GM19468 (cell line): ENCODE data around the gene ACIN1.
"Not testable (repeated sequence)": the region's sequence is repeated elsewhere in the genome, so short reads cannot be mapped to it uniquely, and the experiment has no call there.

Source experiments
- ATAC-seq: cut with Tn5 transposase; IDR thresholded peaks from one replicate; pipeline ENCODE4 v1.9.1; 2021; ENCODE audit warnings: mild to moderate bottlenecking, moderate library complexity, moderate number of reproducible peaks; ENCODE audit not compliant: unreplicated experiment; ENCODE audit errors: extremely low read depth

Gene ACIN1

DNA sequence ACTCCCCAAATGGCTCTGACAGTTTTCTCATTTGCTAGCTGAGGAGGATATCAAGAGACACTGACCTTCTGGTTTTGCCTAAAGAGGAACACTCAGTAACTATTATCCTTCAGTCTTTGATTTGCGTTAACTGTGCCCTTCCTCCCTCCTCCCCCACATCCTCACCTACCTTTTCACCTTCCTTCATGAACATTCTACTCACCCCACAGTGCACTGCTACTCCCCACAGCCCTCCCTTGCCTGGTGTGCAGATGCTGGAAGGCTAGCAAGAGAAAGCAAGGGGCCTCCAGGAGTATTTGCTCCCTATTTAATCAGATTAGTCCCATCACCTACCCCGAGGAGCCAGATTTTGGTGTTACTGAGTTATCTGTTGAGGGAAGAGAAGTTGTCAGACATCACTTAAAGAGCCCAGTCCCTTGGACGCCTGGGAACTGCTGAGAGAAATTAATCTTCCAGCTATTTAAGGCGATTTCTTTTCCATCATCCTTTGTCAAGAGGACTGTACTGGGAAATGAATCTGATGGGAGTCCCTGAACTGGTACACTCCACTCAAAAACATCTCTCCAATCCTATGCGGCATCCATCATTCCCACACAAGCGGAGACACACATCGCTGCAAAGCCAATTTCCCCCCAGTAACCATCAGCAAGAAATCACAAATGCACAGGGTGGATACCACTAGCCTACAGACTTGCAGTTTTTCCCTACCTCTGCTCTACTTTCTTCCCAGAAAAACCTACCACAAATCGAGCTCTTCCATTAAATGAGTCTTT, 71.7 kb downstream of the ACIN1 start:
- ATAC-seq: no peak

DNA sequence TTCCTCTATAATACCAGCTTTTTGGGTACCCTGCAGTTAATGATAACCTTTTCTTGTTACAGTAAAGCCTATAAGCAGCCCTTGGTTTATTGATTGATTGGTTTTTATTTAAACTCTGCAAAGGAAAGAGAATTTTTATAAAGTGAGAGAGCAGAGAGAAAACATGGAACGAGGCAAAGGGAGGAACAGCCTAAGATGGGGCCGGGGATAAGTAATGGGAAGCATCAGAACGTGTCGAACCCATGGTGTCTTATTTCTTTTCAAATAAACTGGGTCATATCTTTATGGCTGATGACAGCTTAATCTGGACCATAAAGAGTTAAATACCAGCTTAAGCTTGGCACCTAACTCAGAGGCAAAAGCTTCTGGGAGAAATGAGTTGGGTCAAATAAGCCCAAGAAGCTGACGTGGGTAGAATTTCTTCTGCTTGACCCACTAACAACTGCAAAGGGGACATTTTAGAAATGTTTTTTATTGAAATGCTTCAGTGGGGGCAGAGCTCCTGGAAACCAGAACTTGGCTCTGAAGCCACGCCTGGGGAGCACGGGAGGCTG, 73.0 kb downstream of the ACIN1 start:
- no peak for ATAC-seq

DNA sequence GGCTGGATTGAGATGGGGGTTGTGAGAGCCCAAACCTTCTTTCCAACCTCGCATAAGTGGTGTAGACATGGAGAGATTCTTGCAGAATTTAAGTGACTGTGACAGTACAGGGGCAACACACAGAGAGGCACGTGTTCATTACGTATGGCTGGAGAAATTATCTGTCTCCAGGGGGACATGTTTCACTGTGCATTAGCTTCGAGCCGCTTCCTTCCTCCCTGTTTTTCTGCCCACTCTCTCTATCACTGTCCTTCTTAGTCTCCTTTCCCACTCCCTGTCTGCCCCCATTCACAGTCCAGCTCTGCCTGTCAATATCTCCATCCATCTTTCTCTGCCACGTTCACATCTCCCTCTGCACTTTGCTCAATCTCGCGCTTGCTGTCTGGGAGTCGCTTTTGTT, 73.5 kb downstream of the ACIN1 start:
- no peak for ATAC-seq

DNA sequence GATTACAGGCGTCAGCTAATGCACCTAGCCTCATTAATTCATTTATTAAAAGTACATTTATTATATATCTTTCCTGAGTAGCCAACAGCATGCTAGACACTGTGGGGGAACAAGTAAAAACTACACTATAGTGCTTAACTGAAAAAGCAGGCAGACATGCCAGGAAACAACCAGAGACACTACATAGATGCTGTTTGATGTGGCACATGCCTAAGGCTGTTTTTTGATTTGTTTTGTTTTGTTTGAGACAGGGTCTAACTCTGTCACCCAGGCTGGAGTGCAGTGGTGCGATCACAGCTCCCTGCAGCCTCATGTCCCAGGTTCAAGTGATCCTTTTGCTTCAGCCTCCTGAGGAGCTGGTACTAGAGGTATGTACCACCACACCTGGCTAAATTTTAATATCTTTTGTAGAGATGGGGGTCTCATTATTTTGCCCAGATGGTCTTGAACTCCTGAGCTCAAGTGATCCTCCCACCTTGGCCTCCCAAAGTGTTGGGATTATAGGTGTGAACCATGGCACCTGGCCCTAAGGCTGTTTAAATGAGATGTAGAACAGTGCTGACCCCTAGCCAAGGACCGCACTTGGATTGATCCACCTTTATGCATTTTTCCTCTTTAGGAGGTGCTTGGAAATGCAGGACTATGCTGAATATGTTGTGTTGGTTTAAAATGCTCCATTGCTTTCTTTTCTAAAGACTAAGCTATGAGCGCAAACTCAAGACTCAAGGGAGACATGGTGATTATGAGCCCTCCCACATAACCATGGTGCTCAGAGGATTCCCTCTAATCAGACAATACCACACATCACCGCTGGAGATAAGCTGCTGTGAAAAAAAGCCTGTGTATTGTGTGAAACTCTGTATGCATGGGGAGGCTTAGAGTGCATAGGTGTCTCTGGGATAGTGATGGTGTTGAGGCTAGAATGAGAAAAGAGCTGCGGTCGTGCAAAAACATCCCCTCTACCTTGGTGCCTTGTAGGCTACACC, 74.5 kb downstream of the ACIN1 start:
- ATAC-seq: no peak

DNA sequence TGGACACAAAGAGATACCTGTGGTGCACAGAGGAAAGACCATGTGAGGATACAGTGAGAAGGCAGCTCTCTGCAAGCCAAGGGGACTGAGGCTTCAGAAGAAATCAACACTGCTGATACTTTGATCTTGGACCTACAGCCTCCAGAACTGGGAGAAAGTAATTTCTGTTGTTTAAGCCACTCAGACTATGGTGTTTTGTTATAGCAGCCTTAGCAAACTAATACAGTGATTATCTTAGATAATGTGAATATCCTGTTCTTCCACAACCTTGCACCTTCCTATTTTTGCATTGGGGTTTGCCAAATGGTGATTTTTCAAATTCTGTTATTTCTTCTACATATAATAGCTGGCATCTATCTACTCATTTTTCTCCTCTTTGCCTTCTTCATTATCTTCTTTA, 76.8 kb downstream of the ACIN1 start:
- no peak for ATAC-seq

DNA sequence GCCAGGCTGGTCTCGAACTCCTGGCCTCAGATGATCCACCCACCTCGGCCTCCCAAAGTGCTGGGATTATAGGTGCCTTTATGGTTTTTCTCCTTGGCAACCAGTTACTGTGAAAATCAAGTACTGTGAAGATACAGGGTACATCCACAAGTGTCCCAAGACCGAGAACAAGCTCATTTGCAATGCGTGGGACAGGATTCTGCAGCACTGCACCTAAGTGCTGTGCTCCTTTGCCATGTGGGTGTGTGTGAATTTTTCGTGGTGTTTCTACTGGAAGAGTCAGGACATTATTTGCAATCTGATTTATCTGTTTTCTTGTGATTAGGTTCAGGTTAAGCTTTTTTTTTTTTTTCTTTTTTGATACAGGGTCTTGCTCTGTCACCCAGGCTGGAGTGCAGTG, 77.8 kb downstream of the ACIN1 start:
- no peak for ATAC-seq

DNA sequence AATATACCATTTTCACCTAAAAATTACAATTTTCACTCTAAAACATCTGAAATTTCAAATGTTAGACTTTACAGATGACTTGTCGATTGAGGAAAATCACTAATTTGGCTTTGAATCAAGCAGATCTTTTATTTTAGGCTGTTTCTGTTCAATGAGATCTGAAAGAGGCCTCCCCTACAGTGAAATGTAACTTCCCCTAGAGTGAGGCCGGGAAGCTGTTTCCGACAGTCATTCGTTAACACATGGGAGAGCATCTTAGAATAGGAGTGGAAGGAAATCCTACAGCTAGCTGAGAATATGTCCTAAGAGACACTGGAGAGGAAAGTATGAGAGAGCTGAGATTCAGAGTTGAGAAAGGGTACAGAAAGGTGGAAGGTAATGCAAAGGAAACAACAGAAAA, 79.3 kb downstream of the ACIN1 start:
- ATAC-seq: no peak

DNA sequence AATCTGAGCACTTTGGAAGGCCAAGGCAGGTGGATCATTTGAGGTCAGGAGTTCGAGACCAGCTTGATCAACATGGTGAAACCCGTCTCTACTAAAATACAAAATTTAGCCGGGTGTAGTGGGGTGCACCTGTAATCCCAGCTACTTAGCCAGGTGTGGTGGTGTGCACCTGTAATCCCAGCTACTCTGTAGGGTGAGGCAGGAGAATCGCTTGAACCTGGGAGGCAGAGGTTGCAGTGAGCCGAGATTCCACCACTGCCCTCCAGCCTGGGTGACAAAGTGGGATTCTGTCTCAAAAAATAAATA, 81.2 kb downstream of the ACIN1 start:
- ATAC-seq: not testable (repeated sequence)

DNA sequence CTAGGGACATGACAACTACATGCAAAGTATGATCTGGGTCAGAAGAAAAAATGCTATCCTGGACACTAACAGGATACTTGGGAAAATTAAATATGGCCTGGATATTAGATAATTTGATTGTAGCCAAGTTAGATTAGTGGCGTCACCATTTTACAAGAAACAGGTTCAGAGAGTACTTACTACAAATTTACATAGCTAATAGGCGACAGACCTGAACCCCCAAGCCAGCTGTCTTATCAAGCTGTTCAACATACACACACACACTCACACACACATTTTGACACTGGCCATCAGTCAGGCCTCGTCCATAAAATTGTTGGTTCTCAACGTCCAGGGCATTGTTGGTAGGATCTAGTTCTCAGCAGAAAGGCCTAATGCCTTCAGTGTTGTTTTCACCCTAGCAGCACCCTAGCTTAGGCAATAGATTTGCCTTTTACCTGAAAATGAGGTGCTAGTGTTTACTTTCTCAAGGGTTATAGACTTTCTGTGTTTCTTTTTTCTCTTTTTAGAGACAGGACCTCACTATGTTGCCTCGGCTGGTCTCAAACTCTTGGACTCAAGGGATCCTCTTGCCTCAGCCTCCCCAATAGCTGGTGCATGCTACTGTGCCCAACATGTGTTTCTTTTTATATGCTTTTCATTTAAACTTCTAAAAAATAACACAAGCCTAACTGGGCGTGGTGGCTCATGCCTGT, 81.7 kb downstream of the ACIN1 start:
- ATAC-seq: no peak

DNA sequence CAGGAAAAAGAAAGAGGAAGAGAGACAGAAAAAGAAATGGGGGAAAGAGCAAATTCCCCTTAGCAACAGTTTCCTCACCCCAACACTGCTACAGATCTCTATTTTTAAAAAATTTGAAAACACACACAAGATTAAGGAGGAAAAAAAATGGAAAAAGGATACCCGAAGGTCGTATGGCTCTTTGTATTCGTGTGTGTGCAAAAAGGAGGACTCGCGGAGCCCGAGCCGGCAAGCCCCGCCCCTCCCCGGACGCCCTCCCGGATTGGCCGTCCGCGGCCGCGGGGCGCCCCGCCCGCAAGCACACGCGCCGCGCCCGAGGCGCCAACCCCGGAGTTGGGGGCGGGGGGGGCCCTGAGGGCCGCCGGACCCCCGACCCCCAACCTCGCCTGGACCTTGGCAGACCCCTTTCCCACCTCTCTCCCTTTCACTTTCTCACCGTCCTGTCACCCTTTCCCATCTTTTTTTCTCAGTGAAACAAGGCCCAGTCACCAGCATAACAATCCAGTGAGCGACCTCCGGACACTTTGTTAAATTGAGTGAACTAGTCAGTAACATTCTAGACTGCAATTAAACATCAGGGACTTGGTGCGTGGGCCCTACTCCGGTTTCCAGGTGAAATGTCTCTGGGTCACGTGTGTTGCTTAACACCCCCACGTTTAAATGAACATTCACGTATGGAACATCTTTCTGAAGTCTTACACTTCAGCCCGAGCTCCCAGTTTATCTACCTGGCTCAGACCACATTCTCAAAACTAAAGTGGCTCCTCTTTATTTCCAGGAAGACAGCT, 84.8 kb downstream of the ACIN1 start, which contains the start of gene C14orf93:
TSS of gene C14orf93 (minus strand) at position 205 of the 788 bp plus-strand sequence. CDS start 11,120 bp downstream, outside the sequence.
- ATAC-seq: no peak

DNA sequence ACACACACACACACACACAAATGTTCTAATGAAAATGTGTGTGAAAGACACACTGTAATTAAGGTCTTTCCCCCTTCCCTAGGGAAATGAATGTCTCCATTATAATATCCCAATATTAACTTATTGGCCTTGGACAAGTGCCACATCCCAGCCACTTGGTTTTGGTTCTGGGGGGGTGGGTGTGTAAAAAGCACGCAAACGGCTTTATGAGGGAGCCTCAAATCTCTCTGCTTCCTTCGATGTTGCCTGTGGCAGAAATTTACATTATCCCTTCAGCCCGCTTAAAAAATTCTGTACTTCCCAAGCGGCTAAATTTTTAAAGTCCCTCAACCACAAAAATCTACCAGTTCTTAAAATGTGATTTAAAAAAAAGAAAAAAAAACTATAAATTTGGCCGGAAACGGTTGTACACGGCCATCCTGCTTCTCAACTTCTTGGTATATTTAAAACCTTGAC, 85.4 kb downstream of the ACIN1 start:
- no peak for ATAC-seq

DNA sequence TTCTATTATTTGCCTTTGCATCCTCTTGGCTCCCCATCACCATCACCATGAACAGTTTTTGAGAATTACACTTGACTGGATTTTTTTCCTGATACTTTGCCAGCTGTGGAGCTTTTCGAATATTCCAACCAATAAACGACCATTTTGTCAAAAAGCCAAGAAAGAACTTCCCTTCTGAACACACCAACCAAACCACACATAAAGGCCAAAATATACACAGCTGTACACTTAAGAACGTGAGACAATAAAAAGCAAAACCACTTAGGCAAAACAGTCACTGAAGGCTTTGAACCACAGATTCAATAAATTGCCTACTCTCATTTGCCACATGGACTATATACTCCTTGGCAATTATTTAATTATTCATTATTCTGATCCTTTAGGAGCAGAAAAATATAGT, 86.1 kb downstream of the ACIN1 start:
- no peak for ATAC-seq
